ENCODE measurements around the gene QSOX1.

Gene QSOX1

GRCh38 chr1:180181048-180181447 is 26.4 kb downstream of the QSOX1 start:
- Histone ChIP-seq H3K4me3 (ENCODE audit: low read length in 2 of 2) (no peak overlapping the region), H3K27me3 (ENCODE audit: control insufficient read depth in 1 of 2, insufficient read depth in 2 of 2, low read length in 2 of 2) (no peaks in the 10 kb centered on the region), H3K4me1 (ENCODE audit: control insufficient read depth, insufficient read depth, low read length) (peaks cover 3% of the 10 kb centered on the region), H3K9ac (ENCODE audit: low read length in 2 of 2) (no peak overlapping the region), H3K9me3 (ENCODE audit: control insufficient read depth in 2 of 2, low read length in 2 of 2) (no peaks in the 10 kb centered on the region), H3K27ac (ENCODE audit: low read length) (no peak overlapping the region), H3K36me3 (ENCODE audit: control insufficient read depth in 2 of 2, insufficient read depth in 2 of 2, low read length in 2 of 2) (peaks cover 20 to 37% of the 10 kb centered on the region in 2 donors)

- Histone ChIP-seq H3K27me3 (ENCODE audit: control insufficient read depth in 1 of 2, insufficient read depth in 2 of 2, low read length in 2 of 2) (no peaks in the 10 kb centered on the region), H3K4me3 (ENCODE audit: low read length in 2 of 2) (no peak overlapping the region), H3K9me3 (ENCODE audit: control insufficient read depth in 2 of 2, low read length in 2 of 2) (no peaks in the 10 kb centered on the region), H3K36me3 (ENCODE audit: control insufficient read depth in 2 of 2, insufficient read depth in 2 of 2, low read length in 2 of 2) (peaks cover 30 to 48% of the 10 kb centered on the region in 2 donors), H3K4me1 (ENCODE audit: control insufficient read depth, insufficient read depth, low read length) (peaks cover 3% of the 10 kb centered on the region), H3K27ac (ENCODE audit: low read length) (no peak overlapping the region), H3K9ac (ENCODE audit: low read length in 2 of 2) (no peak overlapping the region)
These were observed 27.4 kb downstream of the QSOX1 start for GRCh38 chr1:180181996-180182642.

GRCh38 chr1:180182643-180183311 is 28.1 kb downstream of the QSOX1 start:
- H3K4me3 ChIP-seq (ENCODE audit: low read length in 2 of 2): no peak overlapping the region
- H3K27ac ChIP-seq (ENCODE audit: low read length): no peak overlapping the region
- H3K36me3 ChIP-seq (ENCODE audit: control insufficient read depth in 2 of 2, insufficient read depth in 2 of 2, low read length in 2 of 2): peaks cover 31 to 54% of the 10 kb centered on the region in 2 donors
- no peaks in the 10 kb centered on the region for H3K27me3 ChIP-seq (ENCODE audit: control insufficient read depth in 1 of 2, insufficient read depth in 2 of 2, low read length in 2 of 2)
- no peaks in the 10 kb centered on the region for H3K9me3 ChIP-seq (ENCODE audit: control insufficient read depth in 2 of 2, low read length in 2 of 2)
- H3K4me1 ChIP-seq (ENCODE audit: control insufficient read depth, insufficient read depth, low read length): peaks cover 3% of the 10 kb centered on the region
- H3K9ac ChIP-seq (ENCODE audit: low read length in 2 of 2): no peak overlapping the region

- Histone ChIP-seq H3K27ac (ENCODE audit: low read length) (no peak overlapping the region), H3K4me3 (ENCODE audit: low read length in 2 of 2) (no peak overlapping the region), H3K27me3 (ENCODE audit: control insufficient read depth in 1 of 2, insufficient read depth in 2 of 2, low read length in 2 of 2) (no peaks in the 10 kb centered on the region), H3K4me1 (ENCODE audit: control insufficient read depth, insufficient read depth, low read length) (peaks cover 3% of the 10 kb centered on the region), H3K9me3 (ENCODE audit: control insufficient read depth in 2 of 2, low read length in 2 of 2) (no peaks in the 10 kb centered on the region), H3K36me3 (ENCODE audit: control insufficient read depth in 2 of 2, insufficient read depth in 2 of 2, low read length in 2 of 2) (peaks cover 35 to 59% of the 10 kb centered on the region in 2 donors), H3K9ac (ENCODE audit: low read length in 2 of 2) (no peak overlapping the region)
These were observed 28.8 kb downstream of the QSOX1 start for GRCh38 chr1:180183426-180183825.

GRCh38 chr1:180184041-180184440 is 29.4 kb downstream of the QSOX1 start:
- no peak overlapping the region for H3K27ac ChIP-seq (ENCODE audit: low read length)
- no peaks in the 10 kb centered on the region for H3K9me3 ChIP-seq (ENCODE audit: control insufficient read depth in 2 of 2, low read length in 2 of 2)
- no peaks in the 10 kb centered on the region for H3K27me3 ChIP-seq (ENCODE audit: control insufficient read depth in 1 of 2, insufficient read depth in 2 of 2, low read length in 2 of 2)
- H3K4me1 ChIP-seq (ENCODE audit: control insufficient read depth, insufficient read depth, low read length): no peaks in the 10 kb centered on the region
- no peak overlapping the region for H3K9ac ChIP-seq (ENCODE audit: low read length in 2 of 2)
- H3K4me3 ChIP-seq (ENCODE audit: low read length in 2 of 2): no peak overlapping the region
- peaks cover 41 to 63% of the 10 kb centered on the region in 2 donors for H3K36me3 ChIP-seq (ENCODE audit: control insufficient read depth in 2 of 2, insufficient read depth in 2 of 2, low read length in 2 of 2)

GRCh38 chr1:180185281-180185680 is 30.6 kb downstream of the QSOX1 start:
- H3K27me3 ChIP-seq (ENCODE audit: control insufficient read depth in 1 of 2, insufficient read depth in 2 of 2, low read length in 2 of 2): no peaks in the 10 kb centered on the region
- peaks cover 51 to 72% of the 10 kb centered on the region in 2 donors for H3K36me3 ChIP-seq (ENCODE audit: control insufficient read depth in 2 of 2, insufficient read depth in 2 of 2, low read length in 2 of 2)
- H3K4me1 ChIP-seq (ENCODE audit: control insufficient read depth, insufficient read depth, low read length): no peaks in the 10 kb centered on the region
- no peaks in the 10 kb centered on the region for H3K9me3 ChIP-seq (ENCODE audit: control insufficient read depth in 2 of 2, low read length in 2 of 2)
- no peak overlapping the region for H3K9ac ChIP-seq (ENCODE audit: low read length in 2 of 2)
- H3K27ac ChIP-seq (ENCODE audit: low read length): no peak overlapping the region
- H3K4me3 ChIP-seq (ENCODE audit: low read length in 2 of 2): no peak overlapping the region

- no peak overlapping the region for H3K4me3 ChIP-seq (ENCODE audit: low read length in 2 of 2)
- H3K27ac ChIP-seq (ENCODE audit: low read length): no peak overlapping the region
- H3K27me3 ChIP-seq (ENCODE audit: control insufficient read depth in 1 of 2, insufficient read depth in 2 of 2, low read length in 2 of 2): no peaks in the 10 kb centered on the region
- no peaks in the 10 kb centered on the region for H3K9me3 ChIP-seq (ENCODE audit: control insufficient read depth in 2 of 2, low read length in 2 of 2)
- peaks cover 57 to 80% of the 10 kb centered on the region in 2 donors for H3K36me3 ChIP-seq (ENCODE audit: control insufficient read depth in 2 of 2, insufficient read depth in 2 of 2, low read length in 2 of 2)
- no peak overlapping the region for H3K9ac ChIP-seq (ENCODE audit: low read length in 2 of 2)
- no peaks in the 10 kb centered on the region for H3K4me1 ChIP-seq (ENCODE audit: control insufficient read depth, insufficient read depth, low read length)
These were observed 31.4 kb downstream of the QSOX1 start for GRCh38 chr1:180185971-180186645.

GRCh38 chr1:180186831-180187230 is 32.2 kb downstream of the QSOX1 start:
- H3K4me3 ChIP-seq (ENCODE audit: low read length in 2 of 2): no peak overlapping the region
- no peak overlapping the region for H3K27ac ChIP-seq (ENCODE audit: low read length)
- H3K9ac ChIP-seq (ENCODE audit: low read length in 2 of 2): no peak overlapping the region
- peaks cover 60 to 85% of the 10 kb centered on the region in 2 donors for H3K36me3 ChIP-seq (ENCODE audit: control insufficient read depth in 2 of 2, insufficient read depth in 2 of 2, low read length in 2 of 2)
- H3K4me1 ChIP-seq (ENCODE audit: control insufficient read depth, insufficient read depth, low read length): no peaks in the 10 kb centered on the region
- no peaks in the 10 kb centered on the region for H3K27me3 ChIP-seq (ENCODE audit: control insufficient read depth in 1 of 2, insufficient read depth in 2 of 2, low read length in 2 of 2)
- H3K9me3 ChIP-seq (ENCODE audit: control insufficient read depth in 2 of 2, low read length in 2 of 2): no peaks in the 10 kb centered on the region

- H3K4me3 ChIP-seq (ENCODE audit: low read length in 2 of 2): no peak overlapping the region
- H3K9me3 ChIP-seq (ENCODE audit: control insufficient read depth in 2 of 2, low read length in 2 of 2): no peaks in the 10 kb centered on the region
- H3K27me3 ChIP-seq (ENCODE audit: control insufficient read depth in 1 of 2, insufficient read depth in 2 of 2, low read length in 2 of 2): no peaks in the 10 kb centered on the region
- H3K9ac ChIP-seq (ENCODE audit: low read length in 2 of 2): no peak overlapping the region
- peaks cover 60 to 84% of the 10 kb centered on the region in 2 donors for H3K36me3 ChIP-seq (ENCODE audit: control insufficient read depth in 2 of 2, insufficient read depth in 2 of 2, low read length in 2 of 2)
- H3K27ac ChIP-seq (ENCODE audit: low read length): no peak overlapping the region
- no peaks in the 10 kb centered on the region for H3K4me1 ChIP-seq (ENCODE audit: control insufficient read depth, insufficient read depth, low read length)
These were observed 33.0 kb downstream of the QSOX1 start for GRCh38 chr1:180187626-180188025.

GRCh38 chr1:180188091-180188506 is 33.4 kb downstream of the QSOX1 start:
- H3K9me3 ChIP-seq (ENCODE audit: control insufficient read depth in 2 of 2, low read length in 2 of 2): no peaks in the 10 kb centered on the region
- no peaks in the 10 kb centered on the region for H3K27me3 ChIP-seq (ENCODE audit: control insufficient read depth in 1 of 2, insufficient read depth in 2 of 2, low read length in 2 of 2)
- no peak overlapping the region for H3K9ac ChIP-seq (ENCODE audit: low read length in 2 of 2)
- H3K4me1 ChIP-seq (ENCODE audit: control insufficient read depth, insufficient read depth, low read length): no peaks in the 10 kb centered on the region
- peaks cover 65 to 82% of the 10 kb centered on the region in 2 donors for H3K36me3 ChIP-seq (ENCODE audit: control insufficient read depth in 2 of 2, insufficient read depth in 2 of 2, low read length in 2 of 2)
- no peak overlapping the region for H3K27ac ChIP-seq (ENCODE audit: low read length)
- H3K4me3 ChIP-seq (ENCODE audit: low read length in 2 of 2): no peak overlapping the region
